Stimulated activated naive CD8-positive, alpha-beta T cell treated with anti-CD3 and anti-CD28 coated beads, Interleukin-15, amount 100 ng/mL, for 72 hours (primary cell): Measurements from ENCODE around the gene TMEM151B.
A peak's percentile ranks its signal among the peaks of the same experiment; 100 is the strongest.

Experiments used
- ATAC-seq: fragments of 150-1000 bp; cut with Tn5 transposase; 2 replicates; pipeline ENCODE4 v1.10.0; 2021; ENCODE audit warnings: mild to moderate bottlenecking, moderate library complexity
- DNase-seq, 2 donors: peaks; one replicate each; pipeline ENCODE4 v3.0.0; 2021 to 2022
- H3K27ac Mint-ChIP-seq, 2 donors: one replicate each; pipeline ENCODE4 v1.8.0; 2022; ENCODE audit warnings: mild to moderate bottlenecking in 2 of 2, mixed read lengths in 2 of 2, moderate library complexity in 2 of 2
- H3K27me3 Mint-ChIP-seq: one replicate; pipeline ENCODE4 v1.8.0; 2022; ENCODE audit warnings: mixed read lengths
- H3K4me1 Mint-ChIP-seq: one replicate; pipeline ENCODE4 v1.8.0; 2022; ENCODE audit warnings: mild to moderate bottlenecking, mixed read lengths
- H3K4me3 Mint-ChIP-seq, 2 donors: one replicate each; pipeline ENCODE4 v1.8.0; 2022; ENCODE audit warnings: mild to moderate bottlenecking in 2 of 2, mixed read lengths in 2 of 2, moderate library complexity in 1 of 2
- H3K9me3 Mint-ChIP-seq, 2 donors: one replicate each; pipeline ENCODE4 v1.8.0; 2022; ENCODE audit warnings: mixed read lengths in 2 of 2

Gene TMEM151B

DNA sequence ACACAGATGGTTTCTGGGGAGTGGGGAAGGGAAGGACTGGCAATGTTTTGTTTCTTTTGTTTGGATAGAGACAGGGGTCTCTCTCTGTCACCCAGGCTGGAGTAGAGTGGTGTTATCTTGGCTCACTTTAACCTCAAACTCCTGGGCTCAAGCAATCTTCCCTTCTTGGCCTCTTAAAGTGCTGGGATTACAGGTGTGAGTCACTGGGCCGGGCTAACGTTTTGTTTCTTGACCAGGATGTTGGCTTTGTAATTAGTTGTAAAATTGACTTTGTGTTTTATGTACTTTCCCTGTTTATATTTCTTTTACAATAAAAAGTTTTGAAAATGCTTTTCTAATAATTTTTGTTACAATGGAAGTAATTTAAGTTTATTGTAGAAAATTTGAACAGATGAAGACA is 83.1 kb downstream of the TMEM151B start:
- Mint-ChIP-seq H3K27ac (no peak overlapping the region), H3K27me3 (peaks cover 20% of the 10 kb centered on the region), H3K9me3 (peaks cover 0 to 6% of the 10 kb centered on the region in 2 donors), H3K4me3 (no peak overlapping the region), H3K4me1 (no peaks in the 10 kb centered on the region)
- DNase-seq = no peak
- ATAC-seq = no peak

DNA sequence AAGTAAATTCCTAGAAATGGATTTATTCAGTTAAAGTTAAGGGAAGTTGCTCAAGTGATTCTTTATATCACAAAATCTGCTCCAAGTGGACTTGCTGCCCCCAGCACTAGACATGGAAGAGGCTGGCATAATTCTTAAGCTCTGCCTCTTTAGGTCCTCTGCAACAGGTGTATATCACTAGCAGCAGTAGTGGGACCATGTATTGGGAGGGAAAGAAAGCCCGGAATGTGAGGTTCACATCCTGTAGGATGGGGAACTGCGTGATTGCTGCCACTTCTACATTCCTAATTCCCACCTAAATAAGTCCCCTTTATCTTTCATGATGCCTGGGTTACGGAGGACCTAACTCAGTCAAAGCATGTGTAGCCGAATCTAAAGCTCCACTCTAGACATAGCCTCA is 85.4 kb downstream of the TMEM151B start:
- peaks cover 0 to 6% of the 10 kb centered on the region in 2 donors for H3K9me3 Mint-ChIP-seq
- DNase-seq (no peak), ATAC-seq (no peak)
- no peak overlapping the region for H3K4me3 Mint-ChIP-seq
- no peaks in the 10 kb centered on the region for H3K4me1 Mint-ChIP-seq
- H3K27me3 Mint-ChIP-seq = peaks cover 20% of the 10 kb centered on the region
- H3K27ac Mint-ChIP-seq = peak overlapping the region in 1 of 2 donors; percentile 17

DNA sequence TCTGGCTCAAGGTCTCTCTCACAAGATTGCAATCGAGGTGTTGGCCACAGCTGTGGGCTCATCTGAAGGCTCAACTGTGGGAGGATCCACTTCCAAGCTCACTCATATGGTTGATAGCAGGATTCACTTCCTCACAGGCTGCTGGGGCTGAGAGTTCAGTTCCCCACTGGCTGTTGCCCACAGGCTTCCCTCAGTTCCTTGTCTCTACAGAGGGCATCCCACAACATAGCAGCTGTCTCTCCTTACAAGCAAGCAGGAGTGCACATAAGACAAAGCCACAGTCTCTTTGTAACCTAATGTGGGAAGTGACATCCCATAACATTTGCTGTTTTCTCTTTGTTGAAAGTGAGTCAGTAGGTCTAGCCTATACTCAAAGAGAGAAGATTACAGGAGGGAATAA is 86.2 kb downstream of the TMEM151B start:
- peaks cover 20% of the 10 kb centered on the region for H3K27me3 Mint-ChIP-seq
- H3K4me3 Mint-ChIP-seq = no peak overlapping the region
- DNase-seq = no peak
- ATAC-seq = no peak
- H3K9me3 Mint-ChIP-seq = peaks cover 0 to 6% of the 10 kb centered on the region in 2 donors
- no peak overlapping the region for H3K27ac Mint-ChIP-seq
- no peaks in the 10 kb centered on the region for H3K4me1 Mint-ChIP-seq
